Gastroesophageal sphincter (tissue), 3 donors: ENCODE data around the gene DNAAF6.
"Not testable (repeated sequence)": the region's sequence is repeated elsewhere in the genome, so short reads cannot be mapped to it uniquely, and the experiment has no call there.

Source experiments
- EP300 ChIP-seq: sonication (generic); formaldehyde crosslinking; IDR thresholded peaks from one replicate; pipeline ENCODE4 v1.6.1; 2017; ENCODE audit warnings: antibody characterized with exemption, mild to moderate bottlenecking
- POLR2A ChIP-seq, 2 donors: fragments of 450-650 bp; IDR thresholded peaks; one replicate each; pipeline ENCODE4 v1.6.1; 2017; ENCODE audit warnings: antibody characterized with exemption in 2 of 2, mild to moderate bottlenecking in 2 of 2, moderate library complexity in 1 of 2
- POLR2AphosphoS5 ChIP-seq: sonication (generic); formaldehyde crosslinking; IDR thresholded peaks from one replicate; pipeline ENCODE4 v1.6.1; 2017; ENCODE audit warnings: antibody characterized with exemption
- TF ChIP-seq, protein P1 (sequence below), 4 experiments: fragments of 200-600 bp in 2 of 4; fragments of 450-650 bp in 2 of 4; sonication (generic) in 1 of 4; IDR thresholded peaks; one replicate each; pipeline ENCODE4 v1.5.1; 2017 to 2019; ENCODE audit warnings: antibody characterized with exemption in 4 of 4, mild to moderate bottlenecking in 2 of 4, moderate library complexity in 2 of 4

- TF ChIP-seq, protein P1, sequence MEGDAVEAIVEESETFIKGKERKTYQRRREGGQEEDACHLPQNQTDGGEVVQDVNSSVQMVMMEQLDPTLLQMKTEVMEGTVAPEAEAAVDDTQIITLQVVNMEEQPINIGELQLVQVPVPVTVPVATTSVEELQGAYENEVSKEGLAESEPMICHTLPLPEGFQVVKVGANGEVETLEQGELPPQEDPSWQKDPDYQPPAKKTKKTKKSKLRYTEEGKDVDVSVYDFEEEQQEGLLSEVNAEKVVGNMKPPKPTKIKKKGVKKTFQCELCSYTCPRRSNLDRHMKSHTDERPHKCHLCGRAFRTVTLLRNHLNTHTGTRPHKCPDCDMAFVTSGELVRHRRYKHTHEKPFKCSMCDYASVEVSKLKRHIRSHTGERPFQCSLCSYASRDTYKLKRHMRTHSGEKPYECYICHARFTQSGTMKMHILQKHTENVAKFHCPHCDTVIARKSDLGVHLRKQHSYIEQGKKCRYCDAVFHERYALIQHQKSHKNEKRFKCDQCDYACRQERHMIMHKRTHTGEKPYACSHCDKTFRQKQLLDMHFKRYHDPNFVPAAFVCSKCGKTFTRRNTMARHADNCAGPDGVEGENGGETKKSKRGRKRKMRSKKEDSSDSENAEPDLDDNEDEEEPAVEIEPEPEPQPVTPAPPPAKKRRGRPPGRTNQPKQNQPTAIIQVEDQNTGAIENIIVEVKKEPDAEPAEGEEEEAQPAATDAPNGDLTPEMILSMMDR (IDR thresholded peaks at IDR 0.05), result not testable (repeated sequence)
- not testable (repeated sequence) for TF ChIP-seq POLR2A (IDR thresholded peaks at IDR 0.05); POLR2AphosphoS5; EP300
Observed at GRCh38 chrX:107198074-107198473, 8.3 kb upstream of the DNAAF6 start.
